NCI-H69 (cell line): ENCODE results near the gene DBET.
"Not testable (repeated sequence)": the region's sequence is repeated elsewhere in the genome, so short reads cannot be mapped to it uniquely, and the experiment has no call there.

Source experiments
- DNase-seq: peaks from one replicate; lab custom pipeline; 2025; lab: John Stamatoyannopoulos, UW

DBET gene

GRCh38 chr4:190049378-190050239 is 14.7 kb upstream of the DBET start:
- not testable (repeated sequence) for DNase-seq

GRCh38 chr4:190058997-190059396 is 5.3 kb upstream of the DBET start:
- DNase-seq = not testable (repeated sequence)

DNA sequence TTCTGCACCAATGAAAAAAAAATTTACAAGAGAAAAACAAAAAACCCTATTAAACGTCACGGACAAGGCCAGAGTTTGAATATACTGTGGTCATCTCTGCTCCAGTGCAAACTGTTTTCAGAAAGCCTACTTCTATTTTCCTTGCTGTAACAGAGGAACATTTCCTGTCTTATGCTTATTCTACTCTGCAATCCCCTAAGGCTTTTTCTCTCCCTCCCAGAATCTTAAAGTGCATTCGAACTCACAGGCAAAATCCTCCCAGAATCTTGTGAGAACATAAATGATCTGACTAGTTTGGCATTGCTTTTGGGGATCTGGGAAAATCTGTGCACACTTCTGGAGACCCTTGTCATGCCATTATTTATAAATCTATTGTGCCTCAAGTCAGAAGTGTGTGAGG is 503 bp downstream of the DBET start:
- DNase-seq = not testable (repeated sequence)

- DNase-seq = not testable (repeated sequence)
These were observed 4.0 kb downstream of the DBET start for GRCh38 chr4:190068351-190068750.

GRCh38 chr4:190093052-190093451 is 28.8 kb downstream of the DBET start:
- not testable (repeated sequence) for DNase-seq

GRCh38 chr4:190094031-190094430 is 29.7 kb downstream of the DBET start:
- DNase-seq = not testable (repeated sequence)

GRCh38 chr4:190095335-190095734 is 31.0 kb downstream of the DBET start:
- DNase-seq = not testable (repeated sequence)

GRCh38 chr4:190099605-190100004 is 35.3 kb downstream of the DBET start:
- not testable (repeated sequence) for DNase-seq

- DNase-seq = not testable (repeated sequence)
These were observed 37.2 kb downstream of the DBET start for GRCh38 chr4:190101525-190101924.

- DNase-seq = not testable (repeated sequence)
These were observed 41.9 kb downstream of the DBET start for GRCh38 chr4:190106191-190106590.

GRCh38 chr4:190106611-190107480 is 42.5 kb downstream of the DBET start:
- DNase-seq = not testable (repeated sequence)

- DNase-seq = not testable (repeated sequence)
These were observed 43.6 kb downstream of the DBET start for GRCh38 chr4:190107766-190108485.

- not testable (repeated sequence) for DNase-seq
These were observed 44.5 kb downstream of the DBET start for GRCh38 chr4:190108756-190109155.

- DNase-seq = not testable (repeated sequence)
These were observed 45.2 kb downstream of the DBET start for GRCh38 chr4:190109390-190110011.

DNA sequence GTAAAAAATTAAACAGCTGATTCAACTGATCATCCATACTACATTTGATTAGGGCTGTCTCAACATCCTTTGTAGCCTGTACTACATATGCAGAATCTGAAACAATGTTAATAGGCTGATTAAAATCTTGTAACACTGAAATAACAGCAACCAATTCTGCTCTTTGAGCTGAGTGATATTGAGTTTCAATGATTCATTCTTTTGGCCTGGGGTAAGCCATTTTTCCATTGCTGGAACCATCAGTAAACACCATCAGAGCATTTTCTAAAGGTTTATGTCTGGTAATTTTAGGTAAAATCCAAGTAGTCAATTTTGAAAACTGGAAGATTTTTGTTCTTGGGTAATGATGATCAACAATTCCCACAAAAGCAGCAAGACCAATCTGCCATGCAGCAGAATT is 45.7 kb downstream of the DBET start:
- DNase-seq = not testable (repeated sequence)

DNA sequence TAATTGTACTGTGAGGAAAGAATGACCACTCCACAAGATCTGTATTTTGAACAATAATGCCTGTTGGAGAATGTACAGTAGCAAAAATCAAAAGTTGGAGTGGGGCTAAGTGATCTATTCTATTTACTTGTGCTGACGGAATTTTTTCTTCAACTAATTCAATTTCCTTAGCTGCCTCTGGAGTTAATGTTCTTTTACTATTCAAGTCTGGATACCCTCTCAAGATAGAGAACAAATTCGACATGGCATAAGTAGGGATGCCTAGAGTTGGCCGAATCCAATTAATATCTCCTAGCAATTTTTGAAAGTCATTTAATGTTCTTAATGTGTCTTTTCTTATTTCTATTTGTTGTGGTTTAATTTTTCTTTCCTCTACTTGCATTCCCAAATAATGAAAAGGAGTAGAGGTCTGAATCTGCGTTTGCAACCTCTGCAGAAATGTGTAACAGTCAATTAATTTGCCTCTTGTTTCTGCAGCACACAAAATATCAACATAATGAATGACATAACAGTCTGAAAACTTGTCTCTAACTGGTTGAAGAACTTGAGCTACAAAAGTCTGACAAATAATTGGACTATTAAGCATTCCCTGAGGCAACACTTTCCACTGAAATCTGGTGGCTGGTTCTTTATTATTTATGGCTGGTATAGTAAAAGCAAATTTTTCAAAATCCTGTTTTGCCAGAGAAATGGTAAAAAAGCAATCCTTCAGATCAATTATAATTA is 46.4 kb downstream of the DBET start:
- not testable (repeated sequence) for DNase-seq

DNA sequence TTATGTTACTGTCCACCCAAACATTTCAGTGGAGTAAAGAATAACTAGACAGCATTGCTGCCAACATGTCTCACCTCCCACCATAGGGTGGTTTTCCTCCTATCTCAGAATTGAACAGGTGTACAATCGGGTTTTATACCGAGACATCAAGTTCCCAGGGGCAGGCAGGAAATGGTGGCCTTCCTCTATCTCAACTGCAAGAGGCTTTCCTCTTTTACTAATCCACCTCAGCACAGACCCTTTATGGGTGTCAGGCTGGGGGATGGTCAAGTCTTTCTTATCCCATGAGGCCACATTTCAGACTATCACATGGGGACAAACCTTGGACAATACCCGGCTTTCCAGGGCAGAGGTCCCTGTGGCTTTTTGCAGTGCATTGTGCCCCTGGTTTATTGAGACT is 48.6 kb downstream of the DBET start:
- not testable (repeated sequence) for DNase-seq

DNA sequence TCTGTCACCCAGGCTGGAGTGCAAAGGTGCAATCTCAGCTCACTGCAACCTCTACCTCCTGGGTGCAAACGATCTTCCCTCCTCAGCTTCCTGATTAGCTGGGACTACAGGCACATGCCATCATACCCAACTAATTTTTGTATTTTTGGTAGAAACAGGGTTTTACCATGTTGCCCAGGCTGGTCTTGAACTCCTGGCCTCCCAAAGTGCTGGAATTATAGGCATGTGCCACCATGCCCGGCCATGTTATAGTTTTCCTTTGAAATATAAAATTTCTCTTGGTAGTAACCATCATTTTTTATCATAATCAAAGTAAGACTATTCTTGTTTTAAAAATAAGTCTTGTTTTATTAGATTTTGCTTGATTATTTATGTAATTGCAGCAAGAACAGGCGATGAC is 50.7 kb downstream of the DBET start:
- DNase-seq = not testable (repeated sequence)
